ENCODE results near the gene ARHGEF35. TPM values are rescaled to one million over a fixed set of nuclear protein-coding genes. Genes with fewer than 3 reads are reported as not detected.
"Not testable (repeated sequence)": the region's sequence is repeated elsewhere in the genome, so short reads cannot be mapped to it uniquely, and the experiment has no call there.

Gene ARHGEF35
- total RNA-seq, 1 experiment from 2014 or later, result 13.7 TPM

GRCh38 chr7:144187848-144188247 lies 7.8 kb downstream of the ARHGEF35 start:
- DNase-seq; BruUV-seq (replicated peaks); H3K9me3 Mint-ChIP-seq (ENCODE audit: low read depth, unreplicated experiment); H3K36me3 Mint-ChIP-seq (ENCODE audit: insufficient read depth, unreplicated experiment); H3K27me3 Mint-ChIP-seq (ENCODE audit: unreplicated experiment); H3K27ac Mint-ChIP-seq (ENCODE audit: unreplicated experiment); H3K4me1 Mint-ChIP-seq (ENCODE audit: low read depth, unreplicated experiment); CTCF ChIA-PET; H3K4me3 Mint-ChIP-seq (ENCODE audit: low read depth, unreplicated experiment); intact Hi-C loops (cut with micrococcal nuclease; ENCODE audit: unreplicated experiment): not testable (repeated sequence)

- H3K27ac Mint-ChIP-seq (ENCODE audit: unreplicated experiment); H3K4me1 Mint-ChIP-seq (ENCODE audit: low read depth, unreplicated experiment); H3K9me3 Mint-ChIP-seq (ENCODE audit: low read depth, unreplicated experiment); H3K27me3 Mint-ChIP-seq (ENCODE audit: unreplicated experiment); H3K4me3 Mint-ChIP-seq (ENCODE audit: low read depth, unreplicated experiment); intact Hi-C loops (cut with micrococcal nuclease; ENCODE audit: unreplicated experiment); BruUV-seq (replicated peaks); H3K36me3 Mint-ChIP-seq (ENCODE audit: insufficient read depth, unreplicated experiment); DNase-seq; CTCF ChIA-PET: not testable (repeated sequence)
Observed at GRCh38 chr7:144183166-144183565, 12.5 kb downstream of the ARHGEF35 start, which contains the start of gene CTAGE4. TSS of gene CTAGE4 (plus strand) at chr7:144183466. CDS start at chr7:144183504, 38 bp downstream.

- DNase-seq; CTCF ChIA-PET; H3K36me3 Mint-ChIP-seq (ENCODE audit: insufficient read depth, unreplicated experiment); H3K9me3 Mint-ChIP-seq (ENCODE audit: low read depth, unreplicated experiment); H3K27ac Mint-ChIP-seq (ENCODE audit: unreplicated experiment); BruUV-seq (replicated peaks); H3K27me3 Mint-ChIP-seq (ENCODE audit: unreplicated experiment); H3K4me3 Mint-ChIP-seq (ENCODE audit: low read depth, unreplicated experiment); H3K4me1 Mint-ChIP-seq (ENCODE audit: low read depth, unreplicated experiment): not testable (repeated sequence)
- intact Hi-C loops (cut with micrococcal nuclease; ENCODE audit: unreplicated experiment), result loop anchor here (5.0 kb wide), 1 partner anchor 258 kb away; no protein-coding TSS in a partner anchor
Observed at GRCh38 chr7:144179165-144179479, 16.5 kb downstream of the ARHGEF35 start.

GRCh38 chr7:144178380-144179164 lies 17.1 kb downstream of the ARHGEF35 start:
- CTCF ChIA-PET, result interaction anchor here (0.7 kb wide), 1 partner anchor 276 kb away, joined by 3 read pairs; the partner anchor contains the start of gene TCAF1
- H3K4me1 Mint-ChIP-seq (ENCODE audit: low read depth, unreplicated experiment); H3K27ac Mint-ChIP-seq (ENCODE audit: unreplicated experiment); H3K9me3 Mint-ChIP-seq (ENCODE audit: low read depth, unreplicated experiment); H3K4me3 Mint-ChIP-seq (ENCODE audit: low read depth, unreplicated experiment); H3K27me3 Mint-ChIP-seq (ENCODE audit: unreplicated experiment); DNase-seq; H3K36me3 Mint-ChIP-seq (ENCODE audit: insufficient read depth, unreplicated experiment); BruUV-seq (replicated peaks): not testable (repeated sequence)
- intact Hi-C loops (cut with micrococcal nuclease; ENCODE audit: unreplicated experiment), result loop anchor here (5.0 kb wide), 1 partner anchor 259 kb away; no protein-coding TSS in a partner anchor

- H3K9me3 Mint-ChIP-seq (ENCODE audit: low read depth, unreplicated experiment), result no peaks in the 10 kb centered on the region
- CTCF ChIA-PET, result no interaction called here
- no peak for DNase-seq
- no TSS peak for BruUV-seq (replicated peaks)
- no peaks in the 10 kb centered on the region for H3K27me3 Mint-ChIP-seq (ENCODE audit: unreplicated experiment)
- no peak overlapping the region for H3K4me3 Mint-ChIP-seq (ENCODE audit: low read depth, unreplicated experiment)
- H3K27ac Mint-ChIP-seq (ENCODE audit: unreplicated experiment), result no peak overlapping the region
- intact Hi-C loops (cut with micrococcal nuclease; ENCODE audit: unreplicated experiment), result loop anchor here (5.0 kb wide), 1 partner anchor 263 kb away; no protein-coding TSS in a partner anchor
- H3K4me1 Mint-ChIP-seq (ENCODE audit: low read depth, unreplicated experiment), result no peaks in the 10 kb centered on the region
- no peaks in the 10 kb centered on the region for H3K36me3 Mint-ChIP-seq (ENCODE audit: insufficient read depth, unreplicated experiment)
- TF ChIP-seq CTCF (IDR thresholded peaks at IDR 0.05; ENCODE audit: unreplicated experiment), result no peak
Observed at GRCh38 chr7:144174613-144175012, 21.0 kb downstream of the ARHGEF35 start.

- DNase-seq; H3K9me3 Mint-ChIP-seq (ENCODE audit: low read depth, unreplicated experiment); BruUV-seq (replicated peaks); H3K4me1 Mint-ChIP-seq (ENCODE audit: low read depth, unreplicated experiment); H3K27ac Mint-ChIP-seq (ENCODE audit: unreplicated experiment); H3K27me3 Mint-ChIP-seq (ENCODE audit: unreplicated experiment); intact Hi-C loops (cut with micrococcal nuclease; ENCODE audit: unreplicated experiment); CTCF ChIA-PET; H3K4me3 Mint-ChIP-seq (ENCODE audit: low read depth, unreplicated experiment); H3K36me3 Mint-ChIP-seq (ENCODE audit: insufficient read depth, unreplicated experiment): not testable (repeated sequence)
Observed at GRCh38 chr7:144171594-144172350, 23.9 kb downstream of the ARHGEF35 start.
